IPS-15b (cell line): ENCODE data around the gene PDZRN3.
"Not testable (repeated sequence)": the region's sequence is repeated elsewhere in the genome, so short reads cannot be mapped to it uniquely, and the experiment has no call there.

Experiments used
- H3K27me3 ChIP-seq: one replicate; pipeline ENCODE4 v1.6.1; 2013; ENCODE audit warnings: low read length; ENCODE audit not compliant: control insufficient read depth, insufficient read depth
- H3K36me3 ChIP-seq: one replicate; pipeline ENCODE4 v1.6.1; 2013; ENCODE audit warnings: low read length; ENCODE audit not compliant: control insufficient read depth, insufficient read depth
- H3K4me1 ChIP-seq: one replicate; pipeline ENCODE4 v1.6.1; 2013; ENCODE audit warnings: mild to moderate bottlenecking, low read length; ENCODE audit not compliant: control insufficient read depth, insufficient read depth
- H3K4me3 ChIP-seq: one replicate; pipeline ENCODE4 v1.5.1; 2013; ENCODE audit warnings: low read depth, low read length
- H3K9ac ChIP-seq: one replicate; pipeline ENCODE4 v1.6.1; 2013; ENCODE audit warnings: low read depth, mild to moderate bottlenecking, low read length
- H3K9me3 ChIP-seq: one replicate; pipeline ENCODE4 v1.6.1; 2013; ENCODE audit warnings: mild to moderate bottlenecking, low read length; ENCODE audit not compliant: control insufficient read depth, insufficient read depth

Gene PDZRN3

DNA sequence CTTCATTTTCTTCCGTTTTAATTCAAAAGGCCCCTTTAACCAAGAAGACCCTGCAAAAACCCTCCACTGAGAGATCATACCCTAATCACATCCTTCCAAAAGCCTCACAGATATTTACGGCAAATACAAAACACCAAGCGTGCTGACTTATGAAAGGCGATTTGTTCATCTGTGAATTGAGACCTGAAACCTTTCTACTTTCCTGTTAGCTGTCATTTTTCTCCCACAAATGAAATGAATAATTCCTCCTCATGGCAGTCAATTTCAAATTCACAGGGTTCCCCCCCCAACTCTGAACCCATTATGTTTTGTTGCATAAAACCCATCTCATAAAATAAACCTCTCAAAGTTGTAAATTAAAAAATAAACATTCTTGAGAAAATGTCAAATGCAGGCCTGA is 149.6 kb downstream of the PDZRN3 start:
- Histone ChIP-seq H3K9ac (no peak overlapping the region), H3K36me3 (no peaks in the 10 kb centered on the region), H3K9me3 (no peaks in the 10 kb centered on the region), H3K27me3 (no peaks in the 10 kb centered on the region), H3K4me3 (no peak overlapping the region), H3K4me1 (no peaks in the 10 kb centered on the region)

- H3K4me1 ChIP-seq, result no peaks in the 10 kb centered on the region
- no peaks in the 10 kb centered on the region for H3K27me3 ChIP-seq
- no peaks in the 10 kb centered on the region for H3K36me3 ChIP-seq
- H3K9ac ChIP-seq, result no peak overlapping the region
- no peaks in the 10 kb centered on the region for H3K9me3 ChIP-seq
- H3K4me3 ChIP-seq, result no peak overlapping the region
Observed at GRCh38 chr3:73474619-73475018, 150.1 kb downstream of the PDZRN3 start.

GRCh38 chr3:73473898-73474416 is 150.8 kb downstream of the PDZRN3 start:
- H3K27me3 ChIP-seq, result no peaks in the 10 kb centered on the region
- H3K9me3 ChIP-seq, result no peaks in the 10 kb centered on the region
- H3K36me3 ChIP-seq, result no peaks in the 10 kb centered on the region
- H3K4me1 ChIP-seq, result no peaks in the 10 kb centered on the region
- H3K4me3 ChIP-seq, result no peak overlapping the region
- H3K9ac ChIP-seq, result no peak overlapping the region

- H3K9me3 ChIP-seq, result no peaks in the 10 kb centered on the region
Observed at GRCh38 chr3:73473181-73473897, 151.4 kb downstream of the PDZRN3 start.

GRCh38 chr3:73471986-73472787 is 152.6 kb downstream of the PDZRN3 start:
- Histone ChIP-seq H3K4me1 (no peaks in the 10 kb centered on the region), H3K4me3 (no peak overlapping the region), H3K27me3 (no peaks in the 10 kb centered on the region), H3K9me3 (no peaks in the 10 kb centered on the region), H3K9ac (no peak overlapping the region), H3K36me3 (no peaks in the 10 kb centered on the region)

More at GRCh38 chr3:73473181-73473897, 151.4 kb downstream of the PDZRN3 start:
- no peaks in the 10 kb centered on the region for H3K27me3 ChIP-seq
- no peaks in the 10 kb centered on the region for H3K36me3 ChIP-seq
- H3K4me1 ChIP-seq, result no peaks in the 10 kb centered on the region
- H3K9ac ChIP-seq, result no peak overlapping the region
- H3K4me3 ChIP-seq, result no peak overlapping the region

DNA sequence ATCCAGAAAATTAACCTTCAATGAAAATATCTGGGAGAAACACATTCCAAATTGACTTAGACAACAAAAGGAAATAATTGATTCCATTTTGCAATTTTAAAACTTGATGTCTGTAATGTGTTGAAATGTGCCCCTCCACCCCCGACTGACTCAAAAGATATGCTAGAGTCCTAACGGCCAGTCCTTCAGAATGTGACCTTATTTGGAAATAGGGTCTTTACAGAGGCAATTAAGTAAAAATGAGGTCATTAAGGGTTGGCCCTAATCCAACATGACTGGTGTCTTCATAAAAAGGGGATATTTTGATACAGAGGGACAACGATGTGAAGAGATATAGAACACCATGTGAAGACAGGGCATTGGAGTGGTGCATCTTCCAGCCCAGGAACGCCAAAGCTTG is 153.9 kb downstream of the PDZRN3 start:
- H3K27me3 ChIP-seq, result no peaks in the 10 kb centered on the region
- no peaks in the 10 kb centered on the region for H3K36me3 ChIP-seq
- H3K9ac ChIP-seq, result no peak overlapping the region
- H3K4me1 ChIP-seq, result no peaks in the 10 kb centered on the region
- H3K4me3 ChIP-seq, result no peak overlapping the region
- H3K9me3 ChIP-seq, result no peaks in the 10 kb centered on the region

- H3K9ac ChIP-seq, result no peak overlapping the region
Observed at GRCh38 chr3:73469331-73469730, 155.4 kb downstream of the PDZRN3 start.

DNA sequence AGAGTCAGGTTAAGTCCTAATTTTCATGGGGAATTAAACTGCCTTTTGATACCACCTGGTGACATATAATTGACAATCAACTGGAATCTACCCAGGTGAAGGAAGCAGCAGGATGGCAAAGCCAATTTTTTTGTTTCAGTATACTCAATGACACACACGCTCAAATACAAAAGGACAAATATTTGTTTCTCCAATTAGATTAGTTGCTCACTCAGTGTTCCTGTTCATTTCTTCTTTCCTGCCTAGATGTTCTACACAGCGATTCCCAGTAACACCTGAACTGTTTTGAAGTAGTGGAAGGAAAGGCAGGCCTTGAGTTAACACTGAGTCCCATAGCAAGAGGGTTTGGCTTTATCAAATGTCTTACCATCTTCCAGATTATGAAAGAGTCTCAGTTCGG is 157.5 kb downstream of the PDZRN3 start:
- Histone ChIP-seq H3K4me3 (no peak overlapping the region), H3K36me3 (no peaks in the 10 kb centered on the region), H3K27me3 (no peaks in the 10 kb centered on the region), H3K9me3 (no peaks in the 10 kb centered on the region), H3K4me1 (no peaks in the 10 kb centered on the region), H3K9ac (no peak overlapping the region)

More at GRCh38 chr3:73469331-73469730, 155.4 kb downstream of the PDZRN3 start:
- Histone ChIP-seq H3K9me3 (no peaks in the 10 kb centered on the region), H3K36me3 (no peaks in the 10 kb centered on the region), H3K4me1 (no peaks in the 10 kb centered on the region), H3K4me3 (no peak overlapping the region), H3K27me3 (no peaks in the 10 kb centered on the region)

DNA sequence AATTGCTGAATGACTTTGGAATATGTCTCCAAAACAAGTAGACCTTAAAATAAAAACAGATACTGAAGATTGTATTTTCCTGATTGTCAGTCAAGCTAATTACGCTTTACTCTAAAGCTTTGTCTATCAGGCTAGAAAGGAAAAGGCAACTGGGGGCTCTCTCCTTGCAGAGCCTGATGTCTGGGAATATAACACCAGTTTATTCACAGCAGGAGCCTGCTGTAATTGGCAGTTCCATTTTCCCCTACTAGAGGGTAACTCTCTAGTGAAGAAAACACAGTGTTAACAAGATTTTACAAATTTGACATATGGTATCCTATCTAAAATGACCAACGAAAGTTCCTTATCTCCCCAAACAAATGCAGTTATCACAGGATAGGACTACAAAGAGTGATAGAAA is 158.8 kb downstream of the PDZRN3 start:
- Histone ChIP-seq H3K9me3 (no peaks in the 10 kb centered on the region), H3K9ac (no peak overlapping the region), H3K27me3 (no peaks in the 10 kb centered on the region), H3K36me3 (no peaks in the 10 kb centered on the region), H3K4me3 (no peak overlapping the region), H3K4me1 (no peaks in the 10 kb centered on the region)

- H3K9ac ChIP-seq, H3K27me3 ChIP-seq, H3K4me1 ChIP-seq, H3K36me3 ChIP-seq, H3K9me3 ChIP-seq, H3K4me3 ChIP-seq: not testable (repeated sequence)
Observed at GRCh38 chr3:73464126-73464525, 160.6 kb downstream of the PDZRN3 start.

DNA sequence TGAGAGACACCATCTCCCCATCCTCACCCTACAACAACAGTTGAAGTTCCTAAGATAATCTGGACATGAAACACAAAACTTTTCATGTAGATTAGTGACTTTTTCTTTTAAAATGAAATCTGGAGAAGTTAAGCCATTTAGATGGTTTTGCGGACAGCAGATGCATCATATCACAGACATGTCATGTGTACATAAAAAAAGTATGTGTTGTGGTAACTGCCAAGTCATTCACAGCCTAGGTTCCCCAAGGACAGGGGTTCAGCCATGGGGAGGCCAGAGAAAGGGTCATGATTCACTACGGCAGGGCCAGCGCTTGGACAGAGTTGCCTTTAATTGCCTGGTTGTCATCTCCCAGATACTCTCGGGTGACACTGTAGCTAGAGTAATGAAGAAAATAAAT is 163.2 kb downstream of the PDZRN3 start:
- Histone ChIP-seq H3K4me1 (no peaks in the 10 kb centered on the region), H3K27me3 (no peaks in the 10 kb centered on the region), H3K4me3 (no peak overlapping the region), H3K9ac (no peak overlapping the region), H3K36me3 (no peaks in the 10 kb centered on the region), H3K9me3 (no peaks in the 10 kb centered on the region)

DNA sequence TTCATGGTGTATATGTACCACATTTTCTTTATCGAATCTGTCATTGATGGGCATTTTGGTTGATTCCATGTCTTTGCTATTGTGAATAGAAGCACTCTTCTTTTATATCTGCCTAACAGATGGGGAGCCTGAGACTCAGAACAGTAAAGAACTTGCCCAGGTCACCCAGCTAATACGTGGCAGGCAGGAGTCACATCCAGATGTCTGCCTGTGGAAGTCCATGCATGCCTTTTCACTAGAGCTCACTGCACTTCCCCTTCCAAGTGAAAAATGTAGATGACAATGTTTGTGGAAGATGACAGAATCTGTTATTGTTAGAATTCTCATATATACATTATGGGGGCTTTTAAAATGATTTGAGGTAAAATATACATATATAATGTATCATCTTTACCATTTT is 165.0 kb downstream of the PDZRN3 start:
- H3K9me3 ChIP-seq, result no peaks in the 10 kb centered on the region
- no peaks in the 10 kb centered on the region for H3K27me3 ChIP-seq
- H3K4me1 ChIP-seq, result no peaks in the 10 kb centered on the region
- H3K4me3 ChIP-seq, result no peak overlapping the region
- H3K36me3 ChIP-seq, result no peaks in the 10 kb centered on the region
- no peak overlapping the region for H3K9ac ChIP-seq
